ENCODE data around the gene STIP1. TPM values are rescaled to one million over a fixed set of nuclear protein-coding genes. Genes with fewer than 3 reads are reported as not detected.
A peak's percentile ranks its signal among the peaks of the same experiment; 100 is the strongest.

STIP1 gene
- total and polyA plus RNA-seq, 2 donors (not counting 3 experiments of a cell fraction or from before 2014, with no cell fraction given), result 117 to 226 TPM

DNA sequence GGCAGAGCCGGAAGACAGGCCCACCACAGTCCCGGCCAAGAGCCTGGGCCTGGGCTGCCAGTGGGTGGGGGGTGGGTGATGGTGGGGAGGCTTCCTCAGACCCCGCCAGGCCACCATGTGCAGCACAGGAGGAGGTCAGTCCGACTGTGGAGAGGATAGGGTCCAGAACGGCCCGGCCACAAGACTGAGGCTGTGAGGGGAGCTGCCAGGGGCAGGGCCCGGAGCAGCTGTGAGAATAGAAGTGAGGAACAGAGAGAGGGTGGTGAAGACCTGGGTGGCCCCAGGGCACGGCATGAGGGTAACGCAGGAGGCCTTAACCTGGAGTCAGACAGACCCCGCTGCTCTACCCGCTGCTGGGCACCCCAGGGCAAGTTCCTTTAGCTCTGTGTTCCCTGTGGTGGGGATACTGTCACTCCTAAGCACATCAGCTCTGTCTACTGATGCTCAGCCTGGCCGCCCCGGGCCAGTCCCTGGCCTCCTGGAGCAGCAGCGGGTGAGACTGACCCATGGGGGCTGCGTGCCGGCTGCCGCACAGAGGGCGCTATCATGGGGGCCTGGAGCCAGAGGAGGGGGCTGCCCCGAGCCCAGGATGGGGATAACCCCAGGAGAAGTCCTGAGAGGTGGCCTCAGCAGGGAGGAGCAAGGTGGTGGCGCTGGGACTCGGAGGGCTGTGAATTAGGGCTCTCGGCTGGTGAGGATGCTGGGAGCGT, 22.3 kb downstream of the STIP1 start:
- H2AFZ ChIP-seq (ENCODE audit: low read depth, low read length), result no peak overlapping the region
- peaks cover 12% of the 10 kb centered on the region for H3K79me2 ChIP-seq (ENCODE audit: control insufficient read depth, insufficient read depth, low read length)
- intact Hi-C loops (cut with micrococcal nuclease), result no loop called here
- H3K9me1 ChIP-seq (replicated peaks; ENCODE audit: control insufficient read depth, extremely low read depth, insufficient read depth, low read length), result no peaks in the 10 kb centered on the region
- H3K4me3 ChIP-seq (replicated peaks in 1 of 3; ENCODE audit: insufficient read depth in 1 of 3, low read depth in 1 of 3, low read length in 3 of 3), result peak overlapping the region in 2 of 3 experiments; percentile 18 to 42
- FAIRE-seq (no peak), DNase-seq (ENCODE audit: low read depth, low spot score) (no peak)
- H3K27ac ChIP-seq (ENCODE audit: insufficient read depth, low read depth, low read length), result peak overlapping the region; percentile 91
- H3K4me2 ChIP-seq (ENCODE audit: insufficient read depth, low read length), result peak overlapping the region; percentile 75
- no peaks in the 10 kb centered on the region for H4K20me1 ChIP-seq (replicated peaks; ENCODE audit: control insufficient read depth, extremely low read depth, insufficient read depth, low read length)
- H3K9ac ChIP-seq (replicated peaks; ENCODE audit: extremely low read depth, insufficient read depth, low read length), result peak overlapping the region; percentile 71
- peaks cover 4 to 17% of the 10 kb centered on the region in 2 experiments for H3K36me3 ChIP-seq (ENCODE audit: control insufficient read depth in 2 of 2, extremely low read depth in 1 of 2, insufficient read depth in 2 of 2, low read length in 2 of 2)
- no TSS peak for BruUV-seq (replicated peaks)
- peaks cover 34% of the 10 kb centered on the region for H3K4me1 ChIP-seq (ENCODE audit: control insufficient read depth, extremely low read depth, insufficient read depth, low read length)
- dilution Hi-C loops (cut with MboI; ENCODE audit: extremely low pct_ligation_motif_present, low sequenced_read_pairs), result no loop called here
- no peak for TF ChIP-seq POLR2AphosphoS5 (IDR thresholded peaks at IDR 0.05; ENCODE audit: insufficient read depth, low read depth, low read length)
- no peak for TF ChIP-seq EZH2 (IDR thresholded peaks at IDR 0.05; ENCODE audit: borderline replicate concordance, low read depth, low read length, severe bottlenecking)
- TF ChIP-seq POLR2A (IDR thresholded peaks at IDR 0.05; ENCODE audit: low read depth, low read length), result no peak
- no peak for TF ChIP-seq JUN (IDR thresholded peaks at IDR 0.05; ENCODE audit: borderline replicate concordance, insufficient read depth, insufficient read length, low read depth)
- no peak for TF ChIP-seq FOS (IDR thresholded peaks at IDR 0.05; ENCODE audit: borderline replicate concordance, insufficient read depth, low read length)
- no peak for TF ChIP-seq MYC (IDR thresholded peaks at IDR 0.05; ENCODE audit: low read depth, low read length)
- TF ChIP-seq, protein P1, sequence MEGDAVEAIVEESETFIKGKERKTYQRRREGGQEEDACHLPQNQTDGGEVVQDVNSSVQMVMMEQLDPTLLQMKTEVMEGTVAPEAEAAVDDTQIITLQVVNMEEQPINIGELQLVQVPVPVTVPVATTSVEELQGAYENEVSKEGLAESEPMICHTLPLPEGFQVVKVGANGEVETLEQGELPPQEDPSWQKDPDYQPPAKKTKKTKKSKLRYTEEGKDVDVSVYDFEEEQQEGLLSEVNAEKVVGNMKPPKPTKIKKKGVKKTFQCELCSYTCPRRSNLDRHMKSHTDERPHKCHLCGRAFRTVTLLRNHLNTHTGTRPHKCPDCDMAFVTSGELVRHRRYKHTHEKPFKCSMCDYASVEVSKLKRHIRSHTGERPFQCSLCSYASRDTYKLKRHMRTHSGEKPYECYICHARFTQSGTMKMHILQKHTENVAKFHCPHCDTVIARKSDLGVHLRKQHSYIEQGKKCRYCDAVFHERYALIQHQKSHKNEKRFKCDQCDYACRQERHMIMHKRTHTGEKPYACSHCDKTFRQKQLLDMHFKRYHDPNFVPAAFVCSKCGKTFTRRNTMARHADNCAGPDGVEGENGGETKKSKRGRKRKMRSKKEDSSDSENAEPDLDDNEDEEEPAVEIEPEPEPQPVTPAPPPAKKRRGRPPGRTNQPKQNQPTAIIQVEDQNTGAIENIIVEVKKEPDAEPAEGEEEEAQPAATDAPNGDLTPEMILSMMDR (IDR thresholded peaks at IDR 0.05; ENCODE audit: extremely low read depth in 1 of 2, insufficient read depth in 1 of 2, low read depth in 1 of 2, low read length in 2 of 2), result no peak
- TF ChIP-seq GATA2 (IDR thresholded peaks at IDR 0.05; ENCODE audit: insufficient read depth, insufficient read length, low read depth, low read length), result no peak
- TF ChIP-seq, protein P2, sequence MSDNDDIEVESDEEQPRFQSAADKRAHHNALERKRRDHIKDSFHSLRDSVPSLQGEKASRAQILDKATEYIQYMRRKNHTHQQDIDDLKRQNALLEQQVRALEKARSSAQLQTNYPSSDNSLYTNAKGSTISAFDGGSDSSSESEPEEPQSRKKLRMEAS (IDR thresholded peaks at IDR 0.05; ENCODE audit: insufficient read depth, insufficient read length), result no peak
- CTCF ChIA-PET, result interaction anchor here (1.2 to 11.5 kb wide), 7 partner anchors 8 to 145 kb away, joined by 3 to 413 read pairs (median 9); partner anchors contain the start of genes CATSPERZ, DNAJC4, ESRRA and PRDX5
- H3K9me3 ChIP-seq (replicated peaks; ENCODE audit: control insufficient read depth, insufficient read depth, low read length), result no peaks in the 10 kb centered on the region
- no peaks in the 10 kb centered on the region for H3K27me3 ChIP-seq (ENCODE audit: control insufficient read depth in 2 of 2, insufficient read depth in 2 of 2, low read length in 2 of 2)
- POLR2A ChIA-PET, result interaction anchor here (0.5 to 1.6 kb wide), 4 partner anchors 10 to 59 kb away, joined by 3 to 12 read pairs (median 5); partner anchors contain the start of genes NUDT22, STIP1 and TRPT1
